Measurements from ENCODE around the gene PDLIM1.

- TF ChIP-seq CTCF (IDR thresholded peaks at IDR 0.05) (no peak), POLR2A (IDR thresholded peaks at IDR 0.05; ENCODE audit: low read depth) (no peak), POLR2AphosphoS5 (IDR thresholded peaks at IDR 0.05) (no peak), EP300 (IDR thresholded peaks at IDR 0.05) (no peak)
These were observed 76.4 kb downstream of the PDLIM1 start for GRCh38 chr10:95214369-95214768.

Data from esophagus muscularis mucosa (tissue), 4 donors.